Measurements from ENCODE around the gene CCDC171.

Gene CCDC171

DNA sequence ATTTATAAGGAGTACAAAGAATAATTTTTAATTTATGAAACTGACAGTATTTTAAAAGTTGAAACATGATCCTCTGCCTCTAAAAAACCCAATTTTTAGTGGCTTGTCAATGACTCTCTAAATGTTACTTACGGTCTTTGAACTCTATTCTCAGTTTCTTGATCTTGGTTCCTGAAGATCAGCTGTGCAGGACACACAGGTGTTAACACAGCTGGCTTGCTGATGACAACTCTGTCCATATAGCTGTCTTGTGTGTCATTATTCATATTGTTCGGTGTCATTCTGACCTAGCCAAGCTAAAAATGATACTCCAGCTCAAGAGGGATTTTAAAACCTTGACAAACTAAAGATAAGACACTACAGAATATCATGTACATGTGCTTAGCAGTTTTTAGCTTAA, 314.5 kb downstream of the CCDC171 start:
- no peak for DNase-seq

DNA sequence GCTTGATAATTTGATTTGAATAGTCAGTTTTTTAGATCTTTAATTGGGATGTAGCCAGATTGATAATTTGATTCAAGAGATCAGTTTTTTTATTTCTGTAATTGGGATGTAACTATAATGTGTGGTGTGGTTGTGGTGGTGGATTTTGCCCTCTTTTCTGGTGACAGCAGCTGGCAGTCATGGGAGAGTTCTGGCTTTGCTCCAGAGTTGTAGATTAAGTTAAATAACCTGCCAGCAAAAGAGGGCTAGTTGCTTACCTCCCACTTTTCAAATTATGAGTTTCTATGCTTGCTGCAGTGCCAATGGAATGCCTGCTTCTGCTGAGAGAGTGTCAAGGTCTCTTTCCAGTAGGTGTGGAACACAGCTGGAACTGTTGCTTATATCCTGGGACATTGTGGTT, 315.1 kb downstream of the CCDC171 start:
- no peak for DNase-seq

DNA sequence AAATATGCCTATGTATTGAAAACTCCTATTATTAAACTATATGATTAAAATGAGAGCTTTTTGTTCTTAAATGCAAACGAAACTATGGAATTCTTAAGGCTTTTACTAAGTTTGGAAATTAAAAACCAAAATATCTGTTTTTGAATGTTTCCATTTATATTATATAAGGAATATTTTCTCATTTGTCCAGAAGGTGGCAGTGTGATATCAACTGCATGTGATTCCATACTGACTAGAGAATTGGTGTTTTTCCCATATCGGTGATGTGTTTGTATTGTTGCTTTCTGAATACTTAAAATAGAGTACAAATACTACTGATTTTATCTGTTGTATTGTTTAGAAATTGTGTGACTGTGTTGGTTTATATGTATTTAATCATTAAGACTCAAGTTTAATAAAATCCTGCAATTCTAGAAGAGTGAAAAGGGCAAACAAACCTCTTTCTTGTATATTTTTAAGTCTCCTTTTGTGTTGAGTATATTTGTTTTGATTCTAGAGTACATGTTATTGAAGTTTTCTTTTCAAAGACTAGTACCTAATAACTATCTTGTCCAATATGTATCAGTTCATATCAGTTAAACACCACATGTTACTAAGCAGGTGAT, 320.8 kb downstream of the CCDC171 start:
- peak in 2 of 58 donors; percentile 4 to 17 for DNase-seq

DNA sequence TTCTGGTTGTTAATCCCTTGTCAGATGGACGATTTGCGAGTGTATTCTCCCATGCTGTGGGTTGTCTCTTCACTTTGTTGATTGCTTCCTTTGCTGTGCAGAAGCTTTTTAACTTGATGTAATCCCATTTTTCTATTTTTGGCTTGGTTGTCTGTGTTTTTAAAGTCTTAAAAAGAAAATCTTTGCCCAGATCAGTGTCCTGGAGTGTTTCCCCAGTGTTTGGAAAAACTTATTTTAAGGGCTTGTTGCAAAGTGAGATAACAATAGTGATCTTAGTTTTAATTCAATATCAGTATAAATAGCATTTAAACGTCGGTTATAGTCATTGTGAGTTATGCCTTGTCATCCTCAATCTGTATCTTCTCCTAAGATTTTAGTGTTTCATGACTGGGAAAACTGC, 329.5 kb downstream of the CCDC171 start:
- no peak for DNase-seq

DNA sequence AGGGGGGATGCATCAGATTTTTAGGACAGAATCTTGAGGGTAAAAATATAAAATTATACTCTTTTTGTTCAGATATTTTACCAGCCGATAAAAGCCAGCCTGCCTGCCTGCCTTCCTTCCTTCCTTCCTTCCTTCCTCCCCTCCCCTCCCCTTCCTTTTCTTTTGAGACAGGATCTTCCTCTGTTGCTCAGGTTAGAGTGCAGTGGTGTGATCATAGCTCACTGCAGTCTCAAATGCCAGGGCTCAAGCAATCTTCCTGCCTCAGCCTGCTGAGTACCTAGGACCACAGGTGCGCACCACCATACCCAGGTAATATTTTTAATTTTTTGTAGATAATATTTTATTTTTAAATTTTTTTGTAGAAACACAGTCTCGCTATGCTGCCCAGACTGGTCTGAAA, 330.0 kb downstream of the CCDC171 start:
- DNase-seq: no peak

DNA sequence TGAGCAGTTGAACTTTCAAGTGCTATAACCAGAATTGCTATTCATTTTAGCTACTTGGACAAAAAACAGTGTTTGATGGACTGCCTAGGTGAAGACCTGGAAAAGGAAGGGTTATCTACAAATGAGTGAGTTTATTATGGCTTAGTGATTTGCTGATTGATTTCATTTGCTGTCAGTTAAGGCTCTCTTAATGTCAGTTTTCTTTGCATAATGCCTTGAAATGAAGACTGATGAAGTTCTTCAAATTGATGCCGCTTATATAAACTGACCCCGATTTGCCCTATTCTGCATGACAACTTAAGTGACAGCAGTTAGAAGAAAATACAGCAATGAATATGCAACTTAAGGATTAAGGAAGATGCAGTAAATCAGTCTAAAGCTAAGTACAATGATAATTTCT, 332.6 kb downstream of the CCDC171 start:
- no peak for DNase-seq

DNA sequence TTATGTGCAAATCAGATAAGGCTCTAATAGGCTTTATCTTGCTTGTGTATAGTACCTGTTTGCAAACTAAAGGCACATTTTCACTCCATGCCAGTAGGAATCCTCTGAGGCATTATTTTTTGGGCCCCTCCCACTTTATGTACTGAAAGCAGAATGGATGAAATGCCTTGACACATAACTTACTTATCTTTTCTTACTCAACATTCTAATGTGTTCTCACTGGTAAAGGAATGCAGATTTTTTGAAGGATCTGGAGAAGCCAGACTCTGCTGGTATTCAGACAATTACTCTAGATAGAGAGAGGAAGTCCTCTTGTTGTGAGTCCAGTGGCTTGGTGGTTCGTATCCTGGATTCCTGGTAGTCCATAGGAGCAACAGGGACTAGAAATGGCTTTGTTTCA, 336.7 kb downstream of the CCDC171 start:
- no peak for DNase-seq

DNA sequence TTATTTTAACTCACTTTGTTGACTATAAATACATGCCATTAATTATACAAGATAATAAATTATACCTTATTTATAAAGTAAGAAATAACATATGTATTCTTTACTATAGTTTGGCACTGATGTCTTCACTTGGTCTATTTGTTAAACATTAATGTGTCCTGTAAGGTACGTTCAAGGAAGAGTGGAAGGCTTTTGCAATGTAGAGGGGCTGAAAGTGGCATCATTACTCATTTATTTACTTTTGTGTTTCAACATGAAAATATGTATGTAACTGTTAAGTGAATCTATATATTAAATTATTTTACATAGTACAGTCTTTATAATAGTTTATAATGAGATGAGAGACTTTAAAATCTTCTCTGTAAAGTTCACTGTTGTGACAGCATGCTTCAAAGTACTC, 348.7 kb downstream of the CCDC171 start:
- no peak for DNase-seq

DNA sequence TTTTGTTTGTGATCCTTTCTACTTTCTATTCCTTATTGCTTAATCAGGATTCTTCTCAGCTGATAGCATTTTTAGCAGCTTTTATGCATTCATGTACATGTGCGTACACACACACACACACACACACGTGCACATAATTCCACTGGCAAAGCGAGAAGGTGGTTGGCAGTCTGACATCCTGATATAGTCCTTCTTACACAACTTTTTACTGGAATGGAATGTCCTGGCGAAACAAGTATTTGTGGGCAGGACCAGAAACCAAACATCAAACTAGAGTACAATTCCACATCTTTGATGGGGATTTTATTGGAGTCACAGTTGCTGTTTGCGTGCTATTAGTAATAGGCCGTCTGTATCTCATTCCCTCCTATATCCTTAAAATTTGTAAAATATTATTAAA, 356.5 kb downstream of the CCDC171 start:
- no peak for DNase-seq

DNA sequence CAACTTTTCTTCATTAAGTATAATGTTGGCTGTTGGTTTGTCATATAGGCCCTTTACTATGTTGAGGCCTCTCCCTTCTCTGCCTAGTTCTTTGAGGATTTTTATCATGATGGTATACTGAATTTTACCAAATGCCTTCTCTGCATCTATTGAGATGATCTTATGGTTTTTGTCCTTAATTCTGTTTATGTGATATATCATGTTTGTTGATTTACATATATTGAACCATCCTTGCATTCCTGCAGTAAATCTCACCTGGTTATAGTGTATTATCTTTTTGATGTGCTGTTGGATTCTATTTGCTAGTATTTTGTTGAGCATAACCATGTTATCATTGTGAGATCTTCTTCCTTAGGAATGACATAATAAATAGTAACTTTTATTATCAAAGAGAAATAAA, 362.9 kb downstream of the CCDC171 start:
- DNase-seq: no peak

DNA sequence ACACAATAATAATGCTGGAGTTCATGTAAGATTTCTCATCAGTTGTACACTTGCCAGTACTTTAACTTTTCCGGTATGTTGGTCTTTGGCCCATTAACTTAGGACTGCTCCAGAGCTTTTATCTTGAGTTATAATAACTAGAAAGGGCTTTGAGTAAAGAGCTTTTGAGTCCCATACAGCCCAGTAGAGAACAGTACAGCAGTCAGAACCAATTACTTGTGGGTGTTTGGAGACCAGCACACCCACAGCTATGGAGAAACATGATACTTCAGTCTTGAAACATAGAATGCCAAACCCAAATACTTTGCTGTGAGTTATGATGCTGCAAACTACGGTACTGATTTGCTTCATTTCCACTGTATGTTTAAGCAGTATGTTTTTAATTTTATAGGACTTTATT, 374.3 kb downstream of the CCDC171 start:
- DNase-seq: no peak

DNA sequence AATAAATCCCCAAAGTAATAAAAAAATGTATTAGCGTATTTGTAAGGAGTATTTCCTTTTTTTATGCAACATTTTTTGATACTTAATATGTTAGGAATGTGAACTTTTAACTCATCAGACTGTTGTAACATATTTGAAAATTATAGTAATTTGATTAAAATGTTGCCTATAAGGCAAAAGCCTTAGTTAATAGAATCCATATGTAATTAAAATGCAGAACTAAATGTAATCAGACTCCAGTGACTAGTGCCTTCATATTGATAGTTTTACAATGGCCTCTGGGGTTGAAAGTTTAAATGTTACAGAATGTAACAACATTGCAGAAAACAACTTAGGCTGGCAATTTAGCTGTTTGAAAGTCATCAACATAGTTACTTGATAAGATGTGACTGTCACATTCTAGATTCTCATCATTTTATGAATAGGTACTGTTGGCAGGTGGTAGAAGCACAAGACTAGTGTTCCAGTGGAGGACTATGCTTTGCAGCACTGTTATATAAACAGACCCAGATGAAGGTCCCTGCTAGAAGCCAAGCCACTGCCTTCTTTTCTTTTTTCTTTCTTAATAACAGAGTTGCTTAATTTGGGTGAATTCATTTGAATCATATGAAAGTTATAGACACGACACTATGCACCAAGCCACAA, 382.9 kb downstream of the CCDC171 start:
- DNase-seq: no peak

DNA sequence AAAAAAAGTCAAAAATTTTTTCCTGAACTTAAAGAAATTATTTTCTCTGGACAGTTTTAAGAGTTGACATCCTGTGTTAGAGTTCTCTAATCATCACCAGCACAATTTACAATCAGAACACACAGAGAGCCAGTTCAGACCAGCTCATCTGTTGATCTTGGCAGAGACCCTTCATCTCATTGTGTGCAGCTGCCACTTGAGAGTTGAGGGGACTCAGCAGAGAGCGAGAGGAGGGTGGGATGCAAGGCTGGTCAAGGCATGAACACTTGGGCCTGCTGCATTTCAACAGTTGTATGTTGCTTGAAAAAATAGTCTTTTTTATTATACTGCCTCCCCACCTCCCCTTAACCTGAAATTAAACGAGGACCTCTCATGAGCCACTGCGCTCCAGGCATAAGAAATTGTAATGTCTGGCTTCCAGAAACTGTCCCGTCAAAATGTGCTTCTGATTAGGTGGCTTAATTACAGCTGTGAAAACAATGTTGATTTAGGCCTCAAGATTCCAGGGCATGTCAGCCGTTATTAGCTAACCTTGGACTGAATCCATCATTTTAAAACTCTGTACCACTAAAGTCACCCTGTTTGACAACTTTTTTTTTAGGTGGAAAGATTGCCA, 383.6 kb downstream of the CCDC171 start:
- DNase-seq: no peak

DNA sequence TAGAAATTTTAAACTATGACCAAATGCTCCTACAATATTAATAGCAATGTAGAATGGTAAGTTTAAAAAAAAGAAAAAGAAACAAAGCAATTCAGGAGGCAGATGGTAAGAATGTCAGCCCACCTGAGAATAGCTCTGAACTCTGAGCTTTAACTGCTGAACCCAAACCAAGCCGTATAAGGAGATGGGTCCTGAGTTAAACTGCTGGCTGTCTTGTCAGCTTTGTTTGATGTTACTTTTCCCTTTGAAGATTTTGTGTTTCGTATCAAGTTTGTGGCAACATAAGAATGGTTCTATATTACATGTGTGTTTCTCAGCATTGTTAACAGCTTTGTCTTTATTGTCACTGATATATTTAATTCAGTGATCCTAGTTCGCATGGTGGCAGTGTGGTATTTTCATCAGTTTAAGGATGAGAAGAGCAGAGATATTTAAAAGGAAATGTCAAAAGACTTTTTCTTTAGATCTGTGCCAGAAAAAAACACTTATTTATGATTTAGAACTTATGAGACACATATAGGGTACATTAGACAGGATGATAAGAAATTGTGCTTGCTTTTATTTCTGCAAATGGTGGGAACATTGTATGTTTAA, 390.1 kb downstream of the CCDC171 start:
- DNase-seq: no peak

DNA sequence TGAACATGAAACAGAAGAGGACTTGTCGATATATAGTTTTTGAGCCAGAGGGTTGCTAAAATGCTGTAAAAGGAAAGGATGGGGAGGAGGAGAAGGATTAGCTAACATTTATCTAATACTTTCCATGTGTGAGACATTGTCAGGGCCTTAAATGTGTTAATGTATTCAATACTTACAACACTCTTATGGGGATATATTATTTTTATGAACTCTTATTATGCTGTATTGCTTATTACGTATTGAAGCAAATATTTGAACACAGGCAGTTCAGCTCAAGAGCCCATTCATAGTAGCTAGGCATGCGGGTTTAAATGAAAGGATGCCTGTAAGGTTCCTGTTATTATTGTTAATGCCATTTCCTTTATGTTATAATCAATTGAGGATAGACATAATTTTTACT, 391.5 kb downstream of the CCDC171 start:
- DNase-seq: no peak

DNA sequence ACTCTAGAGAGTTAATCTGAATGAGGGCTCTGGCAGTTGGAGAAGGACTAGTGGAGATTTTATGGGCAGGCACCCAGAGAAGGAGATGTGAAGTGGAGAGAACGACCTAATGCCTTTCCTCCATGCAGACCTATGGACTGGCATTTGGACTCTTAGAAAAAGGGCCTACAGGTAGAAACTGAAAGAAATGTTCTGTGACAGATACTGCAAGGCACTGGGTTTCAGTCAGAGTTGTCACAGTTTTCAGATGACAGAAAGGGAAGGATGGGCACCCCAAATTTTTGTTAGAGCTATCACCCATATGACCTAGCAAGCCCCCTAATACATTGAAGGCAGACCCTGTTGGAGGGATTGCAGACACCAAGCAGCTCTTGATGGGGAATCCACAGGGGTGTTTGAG, 406.8 kb downstream of the CCDC171 start:
- no peak for DNase-seq

DNA sequence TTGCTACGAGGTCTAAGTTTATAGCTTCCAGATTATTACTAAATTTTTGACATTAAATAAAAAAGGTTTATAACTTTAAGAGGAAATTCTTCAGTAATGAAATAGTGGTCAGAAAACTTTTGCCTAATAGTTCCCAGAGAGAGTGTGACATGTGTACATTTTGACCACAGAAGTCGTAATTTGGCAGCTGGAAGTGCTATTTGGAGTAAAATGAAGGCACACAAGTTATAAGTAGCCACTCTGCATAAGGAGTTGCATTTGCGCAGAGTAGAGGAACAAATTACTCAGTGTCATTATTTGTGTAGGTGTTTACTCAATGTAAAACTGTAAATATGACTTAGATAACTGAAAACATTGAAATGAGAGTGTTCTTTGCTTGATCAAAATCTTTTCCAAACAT, 408.4 kb downstream of the CCDC171 start:
- no peak for DNase-seq

DNA sequence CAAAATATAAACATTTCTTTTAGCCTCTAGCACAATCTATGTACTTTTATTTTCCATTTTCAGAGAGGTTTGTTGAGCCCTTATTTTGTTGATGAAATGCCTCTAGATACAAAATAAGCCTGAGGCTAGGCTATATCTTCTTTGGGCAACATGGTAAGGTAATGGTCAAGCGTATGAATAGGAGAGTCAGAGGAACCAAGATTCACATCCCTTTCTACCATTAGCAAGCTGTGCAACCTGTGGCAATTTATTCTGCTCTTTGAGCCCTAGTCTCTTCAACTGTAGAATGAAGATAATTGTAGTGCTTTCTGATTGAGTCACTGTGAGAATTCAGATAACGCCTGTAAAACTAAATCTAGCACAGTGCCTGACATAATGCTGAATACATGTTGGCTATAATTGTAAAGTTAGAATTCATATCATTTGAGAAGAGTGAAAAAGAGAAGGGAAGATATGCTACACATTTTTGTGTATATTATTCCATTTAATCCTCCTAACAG, 412.5 kb downstream of the CCDC171 start:
- DNase-seq: no peak

DNA sequence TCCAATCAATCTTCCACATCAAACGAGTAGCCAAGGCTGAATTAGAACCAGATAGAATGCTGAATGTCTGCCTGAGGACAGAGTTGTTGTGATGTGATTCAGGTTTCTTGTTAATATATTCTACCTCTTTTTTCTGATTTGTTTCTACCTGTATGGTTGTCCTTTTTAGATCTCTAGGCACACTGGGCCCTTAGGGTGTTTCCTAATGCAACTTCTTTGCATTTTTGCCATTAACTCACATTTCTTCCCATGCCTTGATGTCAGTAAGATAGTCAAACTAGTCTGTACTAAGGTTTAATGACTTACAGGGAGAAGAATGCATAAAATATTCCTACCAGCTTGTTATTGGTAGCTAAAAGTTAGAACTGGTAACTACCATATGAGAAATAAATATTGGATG, 413.6 kb downstream of the CCDC171 start:
- no peak for DNase-seq

DNA sequence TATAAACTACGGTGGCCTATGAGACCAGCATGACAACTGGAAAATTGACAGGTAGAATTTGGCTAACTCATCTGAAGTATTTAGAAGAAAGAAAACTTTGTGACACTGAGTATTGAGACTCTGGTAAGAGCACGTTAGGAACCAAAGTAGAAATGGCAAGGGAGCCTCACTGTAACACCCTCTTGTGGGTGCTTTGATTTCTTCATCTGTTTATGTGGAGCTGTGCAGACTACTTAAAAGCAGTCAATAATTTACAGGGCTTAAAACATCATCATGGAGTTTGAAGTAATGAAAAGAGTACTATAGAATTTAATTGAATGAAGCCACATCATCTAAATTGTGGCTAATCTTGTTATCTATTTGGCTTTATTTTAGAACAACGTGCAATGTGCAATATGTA, 414.2 kb downstream of the CCDC171 start:
- no peak for DNase-seq

DNA sequence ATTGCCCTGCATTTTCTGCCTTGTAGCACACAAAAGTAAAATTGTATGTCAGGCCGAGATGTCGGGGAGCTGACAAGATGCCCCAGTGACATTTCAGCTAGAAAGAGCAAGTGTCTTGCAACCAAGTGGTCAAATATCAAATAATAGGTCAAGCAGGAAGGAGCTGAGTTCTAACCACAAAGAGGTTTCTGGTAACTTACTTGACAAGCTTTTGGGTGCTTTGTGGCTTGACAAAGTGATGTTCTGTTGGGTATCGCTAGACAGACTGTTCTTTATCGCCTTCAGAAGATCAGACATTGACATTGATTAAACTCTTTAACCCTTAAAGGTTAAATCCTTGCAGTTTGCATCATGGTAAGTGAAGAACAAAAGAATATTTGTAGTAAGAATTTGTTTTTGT, 419.9 kb downstream of the CCDC171 start:
- DNase-seq: no peak

DNA sequence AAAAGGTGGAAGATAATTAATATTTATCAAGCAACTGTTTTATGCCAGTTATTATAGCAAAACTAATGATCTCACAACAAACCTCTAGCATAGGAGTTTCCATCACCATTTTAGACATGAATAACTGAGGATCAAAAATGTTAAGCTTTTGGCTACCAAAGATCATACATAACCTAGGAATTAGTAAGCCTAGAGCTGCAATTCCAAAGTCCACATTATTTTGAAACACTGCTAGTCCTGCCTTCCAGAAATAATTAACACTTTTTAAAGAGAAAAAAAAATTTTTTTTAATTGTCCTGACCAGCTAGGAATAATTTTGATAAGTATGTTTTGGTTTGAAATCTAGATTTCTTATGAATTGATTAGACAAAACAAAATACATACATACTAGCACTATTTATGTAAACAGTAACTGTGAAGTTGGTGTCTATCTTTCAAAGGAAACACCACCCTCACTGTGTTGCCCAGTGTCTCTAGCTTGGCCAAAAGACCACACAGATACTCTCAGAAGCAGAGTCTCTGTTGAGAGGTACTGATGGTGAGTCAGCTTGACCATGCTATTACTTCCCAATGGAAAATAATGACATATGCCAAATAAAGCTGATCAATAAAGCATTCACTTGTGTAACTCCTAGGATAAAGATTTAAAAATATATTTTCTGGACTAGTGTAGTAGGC, 422.4 kb downstream of the CCDC171 start:
- DNase-seq: no peak

Data from anterior cingulate cortex (tissue), 58 donors.